Astrocyte (in vitro differentiated cells and primary cell): ENCODE results near the gene AP5Z1.

Experiments
- CTCF ChIP-seq: IDR thresholded peaks from 2 replicates; pipeline ENCODE4 v1.5.1; 2011; ENCODE audit warnings: low read depth, mild to moderate bottlenecking, inconsistent platforms, low read length, moderate library complexity; ENCODE audit not compliant: insufficient read depth
- EZH2 ChIP-seq: IDR thresholded peaks from 2 replicates; pipeline ENCODE4 v1.6.1; 2012; ENCODE audit warnings: mild to moderate bottlenecking, low read length, inconsistent platforms; ENCODE audit not compliant: insufficient read depth

- no peak for TF ChIP-seq CTCF
- TF ChIP-seq EZH2, result no peak
Measured at GRCh38 chr7:4828720-4829383, 53.4 kb downstream of the AP5Z1 start.
